HG03103 (cell line): ENCODE results near the gene CR2.
A peak's percentile ranks its signal among the peaks of the same experiment; 100 is the strongest.
"Not testable (repeated sequence)": the region's sequence is repeated elsewhere in the genome, so short reads cannot be mapped to it uniquely, and the experiment has no call there.

Experiments used
- ATAC-seq: cut with Tn5 transposase; IDR thresholded peaks from one replicate; pipeline ENCODE4 v1.9.1; 2021; ENCODE audit warnings: low read depth; ENCODE audit not compliant: unreplicated experiment

CR2 gene

DNA sequence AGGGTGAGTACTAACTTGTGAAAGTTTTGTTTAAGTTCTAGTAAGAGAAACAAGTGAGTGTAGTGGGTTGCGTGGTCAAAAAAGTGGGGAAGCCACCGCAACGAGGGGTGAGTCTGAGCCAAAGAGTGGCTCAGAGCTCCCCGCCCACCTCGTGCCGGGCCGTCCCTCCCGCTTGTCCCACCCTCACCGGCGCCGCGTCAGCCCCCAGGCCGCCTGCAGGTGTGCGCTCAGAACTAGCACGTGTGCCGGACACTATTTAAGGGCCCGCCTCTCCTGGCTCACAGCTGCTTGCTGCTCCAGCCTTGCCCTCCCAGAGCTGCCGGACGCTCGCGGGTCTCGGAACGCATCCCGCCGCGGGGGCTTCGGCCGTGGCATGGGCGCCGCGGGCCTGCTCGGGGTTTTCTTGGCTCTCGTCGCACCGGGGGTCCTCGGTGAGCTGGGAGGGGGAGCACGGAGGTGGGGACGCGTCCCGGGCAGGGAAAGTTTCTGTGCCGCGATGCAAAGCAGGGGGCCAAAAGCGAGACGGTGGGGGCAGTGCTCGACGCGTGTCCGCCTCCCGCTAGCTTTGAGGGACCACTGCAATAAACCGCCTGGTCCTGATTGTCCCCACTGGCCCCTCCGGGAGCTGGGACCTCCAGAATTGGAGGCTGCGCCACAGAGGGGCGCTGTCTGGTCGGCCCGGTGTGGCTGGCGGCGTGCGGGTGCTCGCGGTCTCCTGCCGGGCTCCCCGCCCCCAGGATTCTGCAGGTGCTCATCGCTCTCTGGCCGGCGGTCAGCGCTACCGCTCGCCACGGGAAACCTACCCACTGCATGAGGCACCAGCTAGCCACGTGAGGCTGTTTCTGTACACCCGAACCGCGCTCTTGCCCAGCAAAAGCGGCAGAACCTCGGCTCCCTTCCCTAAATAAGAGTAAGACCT, at the start of gene CR2:
TSS of gene CR2 (plus strand) at position 283 of the 919 bp plus-strand sequence. CDS start at position 374, 91 bp downstream.
- no peak for ATAC-seq

GRCh38 chr1:207404849-207405525, 49.1 kb upstream of the CR2 start:
- no peak for ATAC-seq

GRCh38 chr1:207405814-207406213, 48.3 kb upstream of the CR2 start:
- no peak for ATAC-seq

DNA sequence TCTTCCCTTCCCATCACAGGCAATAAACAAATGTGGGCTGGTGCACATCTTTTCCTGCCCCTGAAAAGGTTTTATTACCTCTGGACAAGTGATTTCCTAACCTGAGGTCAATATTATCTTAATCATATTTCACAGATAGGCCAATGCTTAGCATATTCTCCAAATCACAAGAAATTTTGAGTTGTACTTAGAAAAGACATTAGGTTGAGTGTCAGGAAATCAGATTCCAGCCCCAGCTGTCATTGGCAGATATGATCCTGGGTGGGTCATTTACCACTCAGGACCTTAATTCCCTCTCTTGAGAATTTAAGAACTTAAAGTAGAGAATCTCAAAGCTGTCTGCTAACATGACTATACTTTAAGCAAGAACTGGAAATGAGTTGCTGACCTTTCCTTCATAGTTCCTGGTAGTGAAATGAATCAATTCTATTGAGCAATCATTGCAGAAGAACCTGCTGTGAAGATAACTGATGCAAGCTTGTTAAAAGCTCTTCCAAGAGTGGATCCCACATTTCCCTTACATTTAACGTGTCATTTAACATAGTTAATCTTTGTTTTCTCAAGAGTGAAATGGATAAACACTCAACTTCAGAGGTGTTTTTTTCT, 46.4 kb upstream of the CR2 start:
- ATAC-seq = no peak

- no peak for ATAC-seq
Observed at GRCh38 chr1:207412845-207413244, 41.3 kb upstream of the CR2 start.

DNA sequence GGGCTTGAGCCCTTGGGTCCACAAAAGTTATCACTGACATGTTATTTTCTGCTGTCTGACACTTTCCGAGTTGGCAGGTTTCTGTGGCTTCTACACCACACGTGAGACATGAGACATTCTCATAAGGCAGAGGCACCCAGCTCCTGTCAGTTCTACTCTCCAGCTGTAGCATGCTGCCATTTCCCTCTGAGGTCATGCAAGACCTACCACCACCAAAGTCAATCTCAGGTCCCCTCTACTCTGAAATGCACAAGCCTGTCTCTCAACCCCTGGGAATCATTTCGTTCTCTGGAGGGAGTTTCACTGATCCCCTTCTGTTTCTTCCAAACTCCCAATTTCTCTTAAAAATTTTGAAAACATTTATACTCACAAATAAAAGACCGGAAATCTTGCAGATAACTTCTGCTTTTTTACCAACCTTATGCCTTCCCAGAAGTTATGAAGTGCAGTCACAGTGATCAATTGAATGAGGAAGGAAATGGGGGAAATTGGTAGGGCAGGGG, 39.5 kb upstream of the CR2 start:
- peak; percentile 92 for ATAC-seq

DNA sequence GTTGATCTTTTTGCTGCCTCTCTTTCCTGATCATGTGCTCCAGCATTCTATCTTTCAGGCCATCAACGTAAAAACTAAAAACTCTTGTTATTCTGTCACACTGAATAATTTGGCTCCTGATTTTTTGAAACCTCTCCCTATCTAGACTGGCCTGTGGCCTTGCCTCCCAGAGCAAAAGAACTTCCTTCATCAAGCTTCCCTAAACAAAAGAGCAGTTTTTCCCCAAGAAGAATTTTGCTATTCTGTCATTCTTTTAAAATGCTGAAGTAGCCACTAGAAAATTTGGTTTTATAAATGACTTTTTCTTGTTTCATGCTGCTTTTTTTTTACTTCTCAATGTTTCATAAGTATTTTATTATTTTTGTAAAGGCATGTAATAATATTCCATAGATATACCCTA, 37.1 kb upstream of the CR2 start:
- ATAC-seq = no peak

DNA sequence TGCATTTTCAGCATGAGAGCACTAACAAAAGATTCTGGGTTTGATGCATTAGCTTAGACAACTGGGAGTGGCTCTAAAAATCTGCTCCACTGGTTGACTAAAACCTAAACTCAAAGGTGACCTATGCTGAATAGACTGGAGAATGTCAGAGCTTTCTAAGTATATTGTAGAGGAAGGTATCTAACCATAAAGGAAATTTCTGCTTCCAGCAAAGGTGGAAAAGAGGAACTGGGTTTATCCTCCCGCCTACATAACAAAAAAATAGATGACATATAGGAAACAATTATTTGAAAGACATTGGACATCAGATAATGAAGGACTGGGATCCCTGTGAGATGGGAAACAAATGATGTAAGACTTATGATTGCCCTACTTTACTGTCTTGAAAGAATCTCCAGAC, 35.8 kb upstream of the CR2 start:
- no peak for ATAC-seq

DNA sequence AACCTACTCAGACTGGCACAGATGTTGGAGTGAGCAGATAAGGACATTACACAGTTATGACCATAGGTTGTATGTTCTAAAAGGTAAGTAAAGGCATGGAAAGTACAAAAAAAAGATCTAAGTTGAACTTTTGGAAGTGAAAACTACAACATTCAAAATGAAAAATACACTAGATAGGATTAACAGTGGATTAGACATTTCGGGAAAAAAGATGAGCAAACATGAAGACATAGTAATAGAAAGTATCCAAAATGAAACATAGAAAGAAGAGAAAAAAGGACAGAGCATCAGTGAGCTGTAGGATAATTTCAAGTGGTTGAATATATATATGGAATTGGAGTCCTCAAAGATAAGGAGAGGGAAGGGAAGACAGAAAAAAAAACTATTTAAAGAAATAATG, 34.0 kb upstream of the CR2 start:
- ATAC-seq = no peak

- no peak for ATAC-seq
Observed at GRCh38 chr1:207421078-207421477, 33.0 kb upstream of the CR2 start.

DNA sequence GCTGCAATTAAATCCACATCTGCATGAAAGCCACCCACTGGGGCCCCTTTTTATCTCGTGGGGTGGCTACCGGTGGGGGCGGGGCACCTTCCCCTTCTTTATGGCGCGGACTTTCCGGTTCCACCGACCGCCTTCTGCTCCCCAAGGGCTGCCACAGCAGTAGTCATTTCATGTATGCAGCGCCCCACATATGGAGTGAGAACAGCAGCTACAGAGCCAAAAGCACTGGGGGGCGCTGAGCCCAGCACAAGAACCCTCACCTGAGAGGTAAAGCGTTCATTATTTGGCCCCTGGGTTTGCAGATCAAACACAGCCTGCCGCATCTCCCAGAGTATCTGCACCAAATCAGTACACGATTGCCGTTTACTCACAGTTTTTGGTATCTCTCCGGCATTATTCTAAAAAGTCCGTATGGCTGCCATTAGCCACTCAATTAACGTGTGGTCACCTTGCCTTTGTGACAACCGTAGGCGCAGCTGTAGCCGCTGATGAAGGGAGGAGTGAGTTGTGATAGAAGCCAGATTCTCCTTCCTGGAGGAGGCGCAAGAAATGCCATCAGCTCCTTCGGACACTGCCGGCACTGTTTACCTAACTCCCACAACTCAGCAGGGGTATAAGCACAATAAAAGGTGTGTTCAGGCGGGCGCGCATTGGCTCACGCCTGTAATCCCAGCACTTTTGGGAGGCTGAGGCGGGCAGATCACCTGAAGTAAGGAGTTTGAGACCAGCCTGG, 30.4 kb upstream of the CR2 start:
- no peak for ATAC-seq

GRCh38 chr1:207424570-207425131, 29.5 kb upstream of the CR2 start:
- no peak for ATAC-seq

DNA sequence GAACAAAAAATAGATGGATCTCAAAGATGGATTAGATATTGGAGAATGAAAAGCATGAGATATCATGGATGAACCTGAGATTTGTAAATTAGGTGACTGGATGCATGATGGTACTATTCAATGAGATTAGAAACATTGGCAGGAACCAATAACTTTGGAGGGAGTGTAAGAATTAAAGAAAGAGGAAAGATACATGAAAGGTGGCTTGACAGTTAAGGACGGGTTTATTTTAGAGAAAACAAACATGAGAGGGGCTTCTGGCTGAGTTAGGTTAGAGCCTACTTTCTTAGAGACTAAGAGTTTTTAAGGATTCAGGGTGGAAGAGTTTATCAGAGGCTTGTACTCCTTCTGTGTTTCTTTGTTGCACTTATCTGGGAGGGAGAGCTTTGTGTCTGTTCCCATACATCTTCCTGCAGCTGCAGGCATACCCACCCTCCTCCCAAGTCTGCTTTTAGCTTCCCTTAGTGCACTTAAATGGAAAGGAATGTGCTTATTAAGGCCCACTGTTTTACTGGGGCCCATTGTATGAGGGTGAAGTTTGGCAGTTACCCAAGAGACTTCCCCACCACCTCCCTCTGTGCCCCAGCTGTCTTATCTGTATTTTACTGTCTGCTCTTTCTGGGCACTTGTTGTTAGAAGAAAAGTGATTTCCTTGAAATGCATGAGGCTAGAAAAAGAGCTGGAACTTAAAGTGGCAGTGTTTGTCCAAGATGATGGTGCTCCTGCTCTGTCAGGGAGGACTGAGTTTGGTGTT, 26.1 kb upstream of the CR2 start:
- ATAC-seq = no peak

DNA sequence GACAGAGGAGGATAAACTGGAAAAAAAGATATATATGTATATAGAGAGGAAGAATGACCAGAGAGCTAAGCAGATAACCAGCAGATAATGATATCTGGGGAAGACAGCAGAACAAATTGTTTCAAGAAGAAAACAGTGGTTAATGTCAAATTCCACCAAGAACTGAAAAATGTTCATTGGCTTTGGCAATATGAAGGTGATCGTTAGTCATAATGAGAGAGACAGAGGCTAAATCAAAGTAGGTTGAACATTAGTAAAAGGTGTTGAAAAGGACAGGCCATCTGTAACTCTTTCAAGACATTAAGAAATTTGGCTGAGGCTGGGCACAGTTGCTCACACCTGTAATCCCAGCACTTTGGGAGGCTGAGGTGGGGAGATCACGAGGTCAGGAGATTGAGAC, 25.3 kb upstream of the CR2 start:
- ATAC-seq = no peak

DNA sequence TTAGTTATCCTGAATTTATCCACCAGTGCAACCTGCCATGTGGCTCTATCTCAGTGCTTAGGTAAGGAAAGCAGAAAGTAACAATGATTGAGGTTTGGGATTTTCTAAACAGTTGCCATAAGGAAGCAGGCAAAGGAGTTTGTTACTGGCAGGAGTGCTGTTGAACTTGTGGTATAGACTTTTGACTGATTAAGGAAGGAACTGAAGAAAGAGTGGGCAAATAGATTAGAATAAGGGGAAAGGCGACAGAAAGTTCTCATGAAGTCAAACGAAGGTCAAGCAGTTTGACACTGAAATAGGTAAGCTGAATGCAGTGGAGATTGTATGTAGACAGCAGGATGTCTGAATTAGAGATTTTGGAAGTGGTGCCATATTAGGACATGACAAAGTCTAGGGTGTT, 24.2 kb upstream of the CR2 start:
- ATAC-seq = no peak

DNA sequence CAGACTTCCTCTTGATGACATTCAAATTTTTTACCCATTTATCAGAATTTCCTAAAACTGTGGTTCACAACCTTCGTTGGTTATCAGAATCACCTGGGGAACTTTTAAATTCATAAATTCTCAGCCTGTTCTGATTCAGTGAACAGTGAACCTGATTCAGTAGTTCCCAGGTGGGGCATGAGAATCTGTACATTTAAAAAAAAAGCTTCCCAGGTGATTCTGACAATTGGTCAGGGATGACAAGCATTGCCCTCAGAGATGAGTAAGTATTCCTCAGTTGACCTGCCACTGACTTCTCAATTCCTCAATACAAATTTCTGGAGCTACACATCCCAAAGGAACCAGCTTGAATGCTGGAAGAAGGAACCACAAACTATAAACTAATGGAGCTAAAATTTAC, 23.5 kb upstream of the CR2 start:
- ATAC-seq = no peak

DNA sequence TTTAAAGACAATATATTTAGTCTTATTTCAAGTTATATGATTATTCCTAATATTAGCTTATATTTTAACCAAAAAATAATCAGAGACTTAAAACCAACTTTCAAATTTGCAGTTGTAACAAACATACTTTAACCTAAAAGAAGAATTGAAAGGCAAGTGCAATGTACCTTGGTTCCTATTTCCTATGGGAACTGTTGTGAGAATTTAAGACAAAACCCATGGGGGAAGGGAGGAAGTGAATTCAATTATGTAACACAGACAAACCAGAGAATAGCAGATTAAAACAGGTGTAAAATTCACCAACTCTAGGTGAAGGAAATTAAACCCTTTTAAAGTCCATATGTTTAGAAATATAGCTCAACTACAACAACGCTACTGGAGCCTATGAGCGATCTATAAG, 22.6 kb upstream of the CR2 start:
- no peak for ATAC-seq

DNA sequence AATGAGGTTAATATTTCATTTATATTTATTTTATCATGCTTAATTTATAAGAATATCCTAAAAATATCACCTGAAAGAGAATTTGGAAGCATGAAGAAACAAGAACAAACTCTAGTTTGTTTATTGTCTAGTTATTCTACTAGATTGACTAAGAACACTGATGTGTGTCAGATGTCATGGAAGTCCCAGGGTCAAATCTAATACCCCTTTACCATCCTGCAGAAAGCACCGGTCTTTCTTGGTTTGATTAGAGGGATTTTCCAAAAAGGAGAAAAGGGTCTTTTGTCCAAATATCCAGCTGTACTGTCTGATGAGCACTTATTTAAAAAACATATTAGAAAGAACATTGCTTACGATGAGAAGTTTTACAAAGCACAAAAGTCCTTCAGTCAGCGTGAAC, 20.7 kb upstream of the CR2 start:
- ATAC-seq = no peak

- ATAC-seq = not testable (repeated sequence)
Observed at GRCh38 chr1:207436746-207437145, 17.4 kb upstream of the CR2 start.

- ATAC-seq = no peak
Observed at GRCh38 chr1:207440626-207441025, 13.5 kb upstream of the CR2 start.
